Karpas-422 (cell line): ENCODE results near the gene CCDC85C. TPM values are rescaled to one million over a fixed set of nuclear protein-coding genes. Genes with fewer than 3 reads are reported as not detected.
A peak's percentile ranks its signal among the peaks of the same experiment; 100 is the strongest.

ENCODE experiments used
- DNase-seq: peaks from one replicate; pipeline ENCODE4 v3.0.0-alpha.2; 2015
- H2AFZ ChIP-seq: fragments of 200-600 bp; sonication (generic); 2 replicates; pipeline ENCODE4 v1.6.1; 2014; ENCODE audit warnings: antibody characterized with exemption, low read length, mixed read lengths
- H3K27ac ChIP-seq: fragments of 200-600 bp; sonication (generic); 2 replicates; pipeline ENCODE4 v1.5.1; 2014; ENCODE audit warnings: mild to moderate bottlenecking, low read length, moderate library complexity
- H3K27me3 ChIP-seq: fragments of 200-600 bp; sonication (generic); 2 replicates; pipeline ENCODE4 v1.6.1; 2014; ENCODE audit warnings: low read length, mixed read lengths
- H3K36me3 ChIP-seq: fragments of 200-600 bp; sonication (generic); 2 replicates; pipeline ENCODE4 v1.6.1; 2014; ENCODE audit warnings: low read length, mixed read lengths; ENCODE audit not compliant: insufficient read depth
- H3K4me1 ChIP-seq: fragments of 200-600 bp; sonication (generic); 2 replicates; pipeline ENCODE4 v1.6.1; 2014; ENCODE audit warnings: mild to moderate bottlenecking, low read length, mixed read lengths
- H3K4me2 ChIP-seq: fragments of 200-600 bp; sonication (generic); 2 replicates; pipeline ENCODE4 v1.6.1; 2014; ENCODE audit warnings: low read length, low read depth, mild to moderate bottlenecking; ENCODE audit not compliant: poor library complexity, severe bottlenecking
- H3K4me3 ChIP-seq: fragments of 200-600 bp; sonication (generic); 2 replicates; pipeline ENCODE4 v1.5.1; 2014; ENCODE audit warnings: mild to moderate bottlenecking, antibody characterized with exemption, low read length, mixed read lengths
- H3K79me2 ChIP-seq: fragments of 200-600 bp; sonication (generic); 2 replicates; pipeline ENCODE4 v1.6.1; 2014; ENCODE audit warnings: mild to moderate bottlenecking, low read length, mixed read lengths
- H3K9ac ChIP-seq: fragments of 200-600 bp; sonication (generic); 2 replicates; pipeline ENCODE4 v1.6.0; 2014; ENCODE audit warnings: low read length
- H3K9me2 ChIP-seq: fragments of 200-600 bp; sonication (generic), shearing (Covaris generic); replicated peaks from 2 replicates; pipeline ENCODE4 v1.6.0; 2014; ENCODE audit warnings: mild to moderate bottlenecking, low read length, moderate library complexity; ENCODE audit not compliant: insufficient read depth
- H3K9me3 ChIP-seq: fragments of 300-700, 200-600 bp; sonication (generic); 2 replicates; pipeline ENCODE4 v1.6.1; 2014; ENCODE audit warnings: low read length, mixed read lengths
- H4K20me1 ChIP-seq: fragments of 200-600 bp; sonication (generic); 2 replicates; pipeline ENCODE4 v1.6.1; 2014; ENCODE audit warnings: mild to moderate bottlenecking, antibody characterized with exemption, low read length, low read depth; ENCODE audit not compliant: insufficient read depth
- total RNA-seq: library from RNA; depleted of rRNA; stranded (reverse); fragments of >200 nt; shearing (Covaris generic); gene quantifications from 2 replicates; pipeline ENCODE4 v1.2.3, GENCODE V29; 2014; ENCODE audit warnings: low replicate concordance

The CCDC85C gene
- total RNA-seq, 1 experiment from 2014 or later = 18.3 TPM

- Histone ChIP-seq H2AFZ (no peak overlapping the region), H3K4me2 (no peak overlapping the region)
These were observed 30.4 kb upstream of the CCDC85C start for GRCh38 chr14:99634443-99634842.

GRCh38 chr14:99633918-99634317 is 29.9 kb upstream of the CCDC85C start:
- peak overlapping the region; percentile 19; the same call in 1 of the 2 replicates for H3K4me3 ChIP-seq
- peak overlapping the region; percentile 59 for H2AFZ ChIP-seq
- no peaks in the 10 kb centered on the region for H4K20me1 ChIP-seq
- peak overlapping the region; percentile 49 for H3K4me2 ChIP-seq
- peak; percentile 73 for DNase-seq
- H3K36me3 ChIP-seq = no peaks in the 10 kb centered on the region
- no peaks in the 10 kb centered on the region for H3K9me2 ChIP-seq
- H3K4me1 ChIP-seq = peaks cover 44% of the 10 kb centered on the region
- peak overlapping the region; percentile 57 for H3K27ac ChIP-seq
- no peaks in the 10 kb centered on the region for H3K9me3 ChIP-seq
- peak overlapping the region; percentile 25 for H3K9ac ChIP-seq
- no peaks in the 10 kb centered on the region for H3K79me2 ChIP-seq
- H3K27me3 ChIP-seq = no peaks in the 10 kb centered on the region

More at GRCh38 chr14:99634443-99634842, 30.4 kb upstream of the CCDC85C start:
- Histone ChIP-seq H3K27me3 (no peaks in the 10 kb centered on the region), H3K36me3 (no peaks in the 10 kb centered on the region), H4K20me1 (no peaks in the 10 kb centered on the region), H3K9me2 (no peaks in the 10 kb centered on the region), H3K4me3 (no peak overlapping the region), H3K4me1 (peaks cover 44% of the 10 kb centered on the region), H3K9me3 (no peaks in the 10 kb centered on the region), H3K27ac (peak overlapping the region; percentile 57), H3K79me2 (no peaks in the 10 kb centered on the region), H3K9ac (no peak overlapping the region)
- no peak for DNase-seq

GRCh38 chr14:99633141-99633540 is 29.1 kb upstream of the CCDC85C start:
- Histone ChIP-seq H3K4me2 (peak overlapping the region; percentile 49), H3K4me3 (peak overlapping the region; percentile 19; the same call in 1 of the 2 replicates), H3K36me3 (no peaks in the 10 kb centered on the region), H4K20me1 (no peaks in the 10 kb centered on the region), H3K27me3 (no peaks in the 10 kb centered on the region), H3K9ac (peak overlapping the region; percentile 25; the same call in 1 of the 2 replicates), H3K9me3 (no peaks in the 10 kb centered on the region), H3K9me2 (no peaks in the 10 kb centered on the region), H2AFZ (no peak overlapping the region), H3K79me2 (no peaks in the 10 kb centered on the region), H3K27ac (peak overlapping the region; percentile 57), H3K4me1 (peaks cover 44% of the 10 kb centered on the region)
- DNase-seq = peak; percentile 89

GRCh38 chr14:99632410-99633035 is 28.5 kb upstream of the CCDC85C start:
- H3K4me3 ChIP-seq = no peak overlapping the region
- no peak overlapping the region for H3K4me2 ChIP-seq

GRCh38 chr14:99630202-99630601 is 26.2 kb upstream of the CCDC85C start:
- Histone ChIP-seq H3K9me3 (no peaks in the 10 kb centered on the region), H3K79me2 (no peaks in the 10 kb centered on the region), H3K4me1 (peaks cover 30% of the 10 kb centered on the region), H3K36me3 (no peaks in the 10 kb centered on the region), H2AFZ (no peak overlapping the region), H3K4me2 (no peak overlapping the region), H3K9me2 (no peaks in the 10 kb centered on the region), H4K20me1 (no peaks in the 10 kb centered on the region), H3K9ac (no peak overlapping the region), H3K27me3 (no peaks in the 10 kb centered on the region), H3K27ac (no peak overlapping the region), H3K4me3 (no peak overlapping the region)
- peak; percentile 52 for DNase-seq

More at GRCh38 chr14:99632410-99633035, 28.5 kb upstream of the CCDC85C start:
- peak overlapping the region; percentile 66 for H3K27ac ChIP-seq
- peaks cover 44% of the 10 kb centered on the region for H3K4me1 ChIP-seq
- H3K9me3 ChIP-seq = no peaks in the 10 kb centered on the region
- no peaks in the 10 kb centered on the region for H3K27me3 ChIP-seq
- no peak overlapping the region for H2AFZ ChIP-seq
- H3K9ac ChIP-seq = 0 out of 2 replicates have a peak overlapping the region, but pooled peaks have one; percentile 13
- no peaks in the 10 kb centered on the region for H3K79me2 ChIP-seq
- no peaks in the 10 kb centered on the region for H3K9me2 ChIP-seq
- peak; percentile 77 for DNase-seq
- H3K36me3 ChIP-seq = no peaks in the 10 kb centered on the region
- no peaks in the 10 kb centered on the region for H4K20me1 ChIP-seq

GRCh38 chr14:99628887-99629618 is 25.0 kb upstream of the CCDC85C start:
- Histone ChIP-seq H3K4me2 (no peak overlapping the region), H3K79me2 (no peaks in the 10 kb centered on the region), H3K36me3 (no peaks in the 10 kb centered on the region), H3K4me1 (peaks cover 27% of the 10 kb centered on the region), H3K9ac (no peak overlapping the region), H3K9me3 (no peaks in the 10 kb centered on the region), H2AFZ (no peak overlapping the region), H3K27me3 (no peaks in the 10 kb centered on the region), H3K4me3 (no peak overlapping the region), H3K9me2 (no peaks in the 10 kb centered on the region), H3K27ac (no peak overlapping the region), H4K20me1 (no peaks in the 10 kb centered on the region)
- peak; percentile 88 for DNase-seq

GRCh38 chr14:99627510-99628381 is 23.7 kb upstream of the CCDC85C start:
- H3K9me3 ChIP-seq = no peaks in the 10 kb centered on the region
- no peaks in the 10 kb centered on the region for H3K79me2 ChIP-seq
- no peak overlapping the region for H2AFZ ChIP-seq
- H3K4me2 ChIP-seq = no peak overlapping the region
- no peaks in the 10 kb centered on the region for H4K20me1 ChIP-seq
- no peak overlapping the region for H3K27ac ChIP-seq
- no peaks in the 10 kb centered on the region for H3K9me2 ChIP-seq
- no peaks in the 10 kb centered on the region for H3K27me3 ChIP-seq
- DNase-seq = no peak
- peaks cover 15% of the 10 kb centered on the region for H3K4me1 ChIP-seq
- no peaks in the 10 kb centered on the region for H3K36me3 ChIP-seq
- no peak overlapping the region for H3K4me3 ChIP-seq
- no peak overlapping the region for H3K9ac ChIP-seq

- H3K27ac ChIP-seq = no peak overlapping the region
- no peaks in the 10 kb centered on the region for H3K9me2 ChIP-seq
- H3K4me1 ChIP-seq = peaks cover 8% of the 10 kb centered on the region
- H3K9ac ChIP-seq = no peak overlapping the region
- DNase-seq = no peak
- H2AFZ ChIP-seq = no peak overlapping the region
- H3K9me3 ChIP-seq = no peaks in the 10 kb centered on the region
- H3K27me3 ChIP-seq = no peaks in the 10 kb centered on the region
- H3K4me3 ChIP-seq = no peak overlapping the region
- no peaks in the 10 kb centered on the region for H3K79me2 ChIP-seq
- H3K4me2 ChIP-seq = no peak overlapping the region
- H3K36me3 ChIP-seq = no peaks in the 10 kb centered on the region
- H4K20me1 ChIP-seq = no peaks in the 10 kb centered on the region
These were observed 23.1 kb upstream of the CCDC85C start for GRCh38 chr14:99627100-99627499.
